Measurements from ENCODE around the gene IRF1.

DNA sequence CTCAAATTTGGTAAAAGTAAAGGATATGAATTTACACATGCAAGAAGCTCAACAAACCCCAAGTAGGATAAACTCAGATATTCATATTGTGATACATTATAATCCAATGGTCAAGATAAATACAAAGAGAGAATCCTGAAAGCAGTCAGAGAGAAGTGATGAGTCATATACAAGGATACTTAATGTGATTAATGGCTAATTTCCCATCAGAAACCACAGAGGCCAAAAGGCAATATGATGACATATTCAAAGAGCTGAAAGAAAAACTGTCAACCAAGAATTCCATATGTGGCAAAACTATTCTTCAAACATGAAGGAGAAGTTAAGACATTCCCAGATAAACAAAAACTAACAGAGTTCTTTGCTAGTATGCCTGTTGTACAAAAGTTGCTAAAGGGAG is 19.5 kb upstream of the IRF1 start:
- TF ChIP-seq EZH2 (IDR thresholded peaks at IDR 0.05; ENCODE audit: low read depth, low read length, severe bottlenecking) (no peak), CEBPB (IDR thresholded peaks at IDR 0.05; ENCODE audit: low read depth, low read length) (no peak), CTBP2 (IDR thresholded peaks at IDR 0.05; ENCODE audit: borderline replicate concordance, insufficient read depth, insufficient read length, low read length) (no peak), CREB1 (IDR thresholded peaks at IDR 0.05) (no peak), POLR2A (IDR thresholded peaks at IDR 0.05; ENCODE audit: control extremely low read depth in 1 of 2, low read depth in 2 of 2, low read length in 2 of 2) (no peak), YY1 (IDR thresholded peaks at IDR 0.05; ENCODE audit: low read depth, low read length) (no peak), FOSL1 (IDR thresholded peaks at IDR 0.05; ENCODE audit: insufficient read depth, low read depth, low read length) (no peak), RFX5 (IDR thresholded peaks at IDR 0.05; ENCODE audit: borderline replicate concordance, low read depth, low read length) (no peak)
- TF ChIP-seq, protein P1, sequence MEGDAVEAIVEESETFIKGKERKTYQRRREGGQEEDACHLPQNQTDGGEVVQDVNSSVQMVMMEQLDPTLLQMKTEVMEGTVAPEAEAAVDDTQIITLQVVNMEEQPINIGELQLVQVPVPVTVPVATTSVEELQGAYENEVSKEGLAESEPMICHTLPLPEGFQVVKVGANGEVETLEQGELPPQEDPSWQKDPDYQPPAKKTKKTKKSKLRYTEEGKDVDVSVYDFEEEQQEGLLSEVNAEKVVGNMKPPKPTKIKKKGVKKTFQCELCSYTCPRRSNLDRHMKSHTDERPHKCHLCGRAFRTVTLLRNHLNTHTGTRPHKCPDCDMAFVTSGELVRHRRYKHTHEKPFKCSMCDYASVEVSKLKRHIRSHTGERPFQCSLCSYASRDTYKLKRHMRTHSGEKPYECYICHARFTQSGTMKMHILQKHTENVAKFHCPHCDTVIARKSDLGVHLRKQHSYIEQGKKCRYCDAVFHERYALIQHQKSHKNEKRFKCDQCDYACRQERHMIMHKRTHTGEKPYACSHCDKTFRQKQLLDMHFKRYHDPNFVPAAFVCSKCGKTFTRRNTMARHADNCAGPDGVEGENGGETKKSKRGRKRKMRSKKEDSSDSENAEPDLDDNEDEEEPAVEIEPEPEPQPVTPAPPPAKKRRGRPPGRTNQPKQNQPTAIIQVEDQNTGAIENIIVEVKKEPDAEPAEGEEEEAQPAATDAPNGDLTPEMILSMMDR (IDR thresholded peaks at IDR 0.05; ENCODE audit: control extremely low read depth in 1 of 3, insufficient read depth in 1 of 3, low read depth in 1 of 3, low read length in 3 of 3) = no peak

Data from H1 (cell line).